ENCODE results near the gene LUC7L.
"Not testable (repeated sequence)": the region's sequence is repeated elsewhere in the genome, so short reads cannot be mapped to it uniquely, and the experiment has no call there.

- TF ChIP-seq CTCF (IDR thresholded peaks at IDR 0.05); ZFX (IDR thresholded peaks at IDR 0.05; ENCODE audit: borderline replicate concordance): not testable (repeated sequence)
These were observed 56.8 kb downstream of the LUC7L start, which contains the start of gene HBA2 for GRCh38 chr16:172374-172941.
